ENCODE data around the gene FAF1. TPM values are rescaled to one million over a fixed set of nuclear protein-coding genes. Genes with fewer than 3 reads are reported as not detected.

Gene FAF1
- total RNA-seq, 1 experiment from 2014 or later, result 78.7 TPM

GRCh38 chr1:50503515-50503914 is 456.6 kb downstream of the FAF1 start:
- no peak for DNase-seq
- no peak overlapping the region for H3K4me3 Mint-ChIP-seq (ENCODE audit: unreplicated experiment)
- H3K4me3 ChIP-seq (ENCODE audit: low read depth, low read length), result no peak overlapping the region
- H3K4me1 Mint-ChIP-seq (ENCODE audit: low read depth, unreplicated experiment), result no peaks in the 10 kb centered on the region
- ChIA-PET CTCF (no interaction called here), POLR2A (no interaction called here)
- peaks cover 4% of the 10 kb centered on the region for H3K36me3 Mint-ChIP-seq (ENCODE audit: insufficient read depth, unreplicated experiment)
- TF ChIP-seq CTCF (IDR thresholded peaks at IDR 0.05; ENCODE audit: insufficient read depth in 1 of 2, low read depth in 1 of 2, low read length in 1 of 2, severe bottlenecking in 1 of 2, unreplicated experiment in 1 of 2), result no peak
- H3K27ac Mint-ChIP-seq (ENCODE audit: unreplicated experiment), result no peak overlapping the region
- H3K27me3 ChIP-seq (replicated peaks; ENCODE audit: control insufficient read depth, insufficient read depth, low read length), result no peaks in the 10 kb centered on the region
- peaks cover 1% of the 10 kb centered on the region; the same call in 1 of the 2 replicates for H3K36me3 ChIP-seq (ENCODE audit: control insufficient read depth, insufficient read depth, low read length)
- no TSS peak for BruUV-seq (replicated peaks)
- H3K4me1 ChIP-seq, result no peaks in the 10 kb centered on the region
- intact Hi-C loops (cut with micrococcal nuclease; ENCODE audit: unreplicated experiment), result no loop called here
- H3K9me3 ChIP-seq, result no peaks in the 10 kb centered on the region
- peaks cover 10% of the 10 kb centered on the region for H3K9me3 Mint-ChIP-seq (ENCODE audit: unreplicated experiment)
- H3K27me3 Mint-ChIP-seq (ENCODE audit: insufficient read depth, unreplicated experiment), result no peaks in the 10 kb centered on the region

- no peak overlapping the region for H3K4me3 Mint-ChIP-seq (ENCODE audit: unreplicated experiment)
- DNase-seq, result no peak
- BruUV-seq (replicated peaks), result no TSS peak
- H3K36me3 Mint-ChIP-seq (ENCODE audit: insufficient read depth, unreplicated experiment), result peaks cover 6% of the 10 kb centered on the region
- no peaks in the 10 kb centered on the region for H3K9me3 ChIP-seq
- peaks cover 1% of the 10 kb centered on the region; the same call in 1 of the 2 replicates for H3K36me3 ChIP-seq (ENCODE audit: control insufficient read depth, insufficient read depth, low read length)
- H3K4me3 ChIP-seq (ENCODE audit: low read depth, low read length), result no peak overlapping the region
- no peaks in the 10 kb centered on the region for H3K4me1 ChIP-seq
- TF ChIP-seq CTCF (IDR thresholded peaks at IDR 0.05; ENCODE audit: insufficient read depth in 1 of 2, low read depth in 1 of 2, low read length in 1 of 2, severe bottlenecking in 1 of 2, unreplicated experiment in 1 of 2), result no peak
- POLR2A ChIA-PET, result no interaction called here
- CTCF ChIA-PET, result no interaction called here
- H3K4me1 Mint-ChIP-seq (ENCODE audit: low read depth, unreplicated experiment), result no peaks in the 10 kb centered on the region
- no peak overlapping the region for H3K27ac Mint-ChIP-seq (ENCODE audit: unreplicated experiment)
- H3K9me3 Mint-ChIP-seq (ENCODE audit: unreplicated experiment), result peaks cover 10% of the 10 kb centered on the region
- H3K27me3 Mint-ChIP-seq (ENCODE audit: insufficient read depth, unreplicated experiment), result no peaks in the 10 kb centered on the region
- intact Hi-C loops (cut with micrococcal nuclease; ENCODE audit: unreplicated experiment), result no loop called here
- H3K27me3 ChIP-seq (replicated peaks; ENCODE audit: control insufficient read depth, insufficient read depth, low read length), result no peaks in the 10 kb centered on the region
These were observed 457.9 kb downstream of the FAF1 start for GRCh38 chr1:50502147-50502546.

- H3K4me1 ChIP-seq, result no peaks in the 10 kb centered on the region
- DNase-seq, result no peak
- no peak overlapping the region for H3K27ac Mint-ChIP-seq (ENCODE audit: unreplicated experiment)
- H3K9me3 ChIP-seq, result no peaks in the 10 kb centered on the region
- H3K9me3 Mint-ChIP-seq (ENCODE audit: unreplicated experiment), result no peaks in the 10 kb centered on the region
- no peak for TF ChIP-seq CTCF (IDR thresholded peaks at IDR 0.05; ENCODE audit: insufficient read depth in 1 of 2, low read depth in 1 of 2, low read length in 1 of 2, severe bottlenecking in 1 of 2, unreplicated experiment in 1 of 2)
- H3K36me3 Mint-ChIP-seq (ENCODE audit: insufficient read depth, unreplicated experiment), result peaks cover 14% of the 10 kb centered on the region
- ChIA-PET POLR2A (interaction anchor here (0.6 kb wide), 1 partner anchor 24 kb away, joined by 4 read pairs; no protein-coding TSS in a partner anchor), CTCF (no interaction called here)
- no peaks in the 10 kb centered on the region for H3K4me1 Mint-ChIP-seq (ENCODE audit: low read depth, unreplicated experiment)
- intact Hi-C loops (cut with micrococcal nuclease; ENCODE audit: unreplicated experiment), result no loop called here
- H3K27me3 ChIP-seq (replicated peaks; ENCODE audit: control insufficient read depth, insufficient read depth, low read length), result no peaks in the 10 kb centered on the region
- no peak overlapping the region for H3K4me3 ChIP-seq (ENCODE audit: low read depth, low read length)
- no peak overlapping the region for H3K4me3 Mint-ChIP-seq (ENCODE audit: unreplicated experiment)
- BruUV-seq (replicated peaks), result no TSS peak
- no peaks in the 10 kb centered on the region for H3K27me3 Mint-ChIP-seq (ENCODE audit: insufficient read depth, unreplicated experiment)
- H3K36me3 ChIP-seq (ENCODE audit: control insufficient read depth, insufficient read depth, low read length), result no peaks in the 10 kb centered on the region
These were observed 463.1 kb downstream of the FAF1 start for GRCh38 chr1:50497007-50497406.
